HPDE6-E6E7 (cell line): ENCODE measurements around the gene B3GAT3.
A peak's percentile ranks its signal among the peaks of the same experiment; 100 is the strongest.
"Not testable (repeated sequence)": the region's sequence is repeated elsewhere in the genome, so short reads cannot be mapped to it uniquely, and the experiment has no call there.

ENCODE experiments used
- DNase-seq: peaks from one replicate; pipeline ENCODE4 v3.0.0; 2011; ENCODE audit warnings: missing footprints; ENCODE audit errors: extremely low spot score

Gene B3GAT3

GRCh38 chr11:62621567-62622470 lies at the start of gene B3GAT3:
TSS of gene B3GAT3 (minus strand) at chr11:62621986. CDS start at chr11:62621947, 39 bp downstream.
- peak; percentile 99 for DNase-seq

- DNase-seq = no peak
Observed at GRCh38 chr11:62671236-62671607, 49.4 kb upstream of the B3GAT3 start.

GRCh38 chr11:62669420-62670161 lies 47.8 kb upstream of the B3GAT3 start:
- no peak for DNase-seq

- DNase-seq = no peak
Observed at GRCh38 chr11:62667460-62667859, 45.7 kb upstream of the B3GAT3 start.

GRCh38 chr11:62666259-62666926 lies 44.6 kb upstream of the B3GAT3 start:
- no peak for DNase-seq

GRCh38 chr11:62665599-62666258 lies 43.9 kb upstream of the B3GAT3 start:
- DNase-seq = peak; percentile 31

- DNase-seq = peak; percentile 93
Observed at GRCh38 chr11:62665075-62665598, 43.4 kb upstream of the B3GAT3 start, which contains the start of the genes C11orf98 and CSKMT. TSS of gene C11orf98 (minus strand) at chr11:62665210. CDS start at chr11:62665169, 41 bp downstream. TSS of gene CSKMT (plus strand) at chr11:62665312. CDS start at chr11:62665880, 568 bp downstream.

- DNase-seq = peak; percentile 55
Observed at GRCh38 chr11:62664405-62665074, 42.8 kb upstream of the B3GAT3 start.

- no peak for DNase-seq
Observed at GRCh38 chr11:62656796-62657429, 35.1 kb upstream of the B3GAT3 start.

- no peak for DNase-seq
Observed at GRCh38 chr11:62654297-62654696, 32.5 kb upstream of the B3GAT3 start.

GRCh38 chr11:62652161-62653006 lies 30.6 kb upstream of the B3GAT3 start:
- DNase-seq = no peak

GRCh38 chr11:62650283-62650682 lies 28.5 kb upstream of the B3GAT3 start:
- not testable (repeated sequence) for DNase-seq

- DNase-seq = no peak
Observed at GRCh38 chr11:62649486-62649885, 27.7 kb upstream of the B3GAT3 start.

- no peak for DNase-seq
Observed at GRCh38 chr11:62648967-62649364, 27.2 kb upstream of the B3GAT3 start.

- no peak for DNase-seq
Observed at GRCh38 chr11:62648185-62648966, 26.6 kb upstream of the B3GAT3 start.

- DNase-seq = no peak
Observed at GRCh38 chr11:62647609-62648005, 25.8 kb upstream of the B3GAT3 start.

GRCh38 chr11:62646825-62647608 lies 25.2 kb upstream of the B3GAT3 start:
- DNase-seq = no peak
